Left colon (tissue), 2 donors: ENCODE data around the gene HUS1. TPM values are rescaled to one million over a fixed set of nuclear protein-coding genes. Genes with fewer than 3 reads are reported as not detected.
"Not testable (repeated sequence)": the region's sequence is repeated elsewhere in the genome, so short reads cannot be mapped to it uniquely, and the experiment has no call there.

ENCODE experiments used
- ATAC-seq: fragments of 200-7000 bp; cut with Tn5 transposase; one replicate; pipeline ENCODE4 v1.9.1; 2020; ENCODE audit warnings: mild to moderate bottlenecking, moderate library complexity
- DNase-seq, 2 donors: peaks; one replicate each; pipeline ENCODE4 v3.0.0-alpha.2; 2020
- intact Hi-C, 2 donors: fragments of 100-400 bp; cut with DNase I in 1 of 2; cut with micrococcal nuclease in 1 of 2; formaldehyde crosslinking; loops; one replicate each; pipeline versions ENCODE4 v1.11.2 to v1.14.0; 2022; cut with DNase I, micrococcal nuclease
- total RNA-seq, 2 donors: library from RNA; stranded (reverse); fragmentation: NEBNext Ultra II Directional; extraction: Animal tissue kit (Norgen Biotek cat#: 25700); gene quantifications; one replicate each; pipeline ENCODE4 v1.2.1, GENCODE V29; 2021
- donor health status: DM: no; HTN: no; CAD: no.
- donor health status: DM: yes; HTN: yes; CAD: no.

The HUS1 gene
- total RNA-seq, 2 donors from 2014 or later, result 38.7 to 41.0 TPM

- no peak for ATAC-seq
- intact Hi-C loops, result no loop called here
- DNase-seq, result no peak
These were observed 43.1 kb downstream of the HUS1 start for GRCh38 chr7:47936323-47936722.

- intact Hi-C loops, result no loop called here
- ATAC-seq (no peak), DNase-seq (no peak)
These were observed 44.1 kb downstream of the HUS1 start for GRCh38 chr7:47935336-47935735.

- DNase-seq, result no peak
- intact Hi-C loops, result no loop called here
- no peak for ATAC-seq
These were observed 44.6 kb downstream of the HUS1 start for GRCh38 chr7:47934831-47935230.

- no peak for ATAC-seq
- intact Hi-C loops, result no loop called here
- no peak for DNase-seq
These were observed 46.2 kb downstream of the HUS1 start for GRCh38 chr7:47933215-47933614.

- intact Hi-C loops, result no loop called here
- ATAC-seq (no peak), DNase-seq (no peak)
These were observed 46.9 kb downstream of the HUS1 start for GRCh38 chr7:47932466-47933037.

GRCh38 chr7:47932016-47932415, 47.4 kb downstream of the HUS1 start:
- ATAC-seq, result no peak
- intact Hi-C loops, result no loop called here

GRCh38 chr7:47931005-47932004, 48.1 kb downstream of the HUS1 start:
- ATAC-seq (no peak), DNase-seq (no peak)
- intact Hi-C loops, result no loop called here

More at GRCh38 chr7:47932016-47932415, 47.4 kb downstream of the HUS1 start:
- DNase-seq, result no peak

GRCh38 chr7:47924266-47924665, 55.1 kb downstream of the HUS1 start:
- no peak for DNase-seq
- intact Hi-C loops, result no loop called here
- no peak for ATAC-seq

GRCh38 chr7:47923081-47923875, 56.1 kb downstream of the HUS1 start:
- intact Hi-C loops, DNase-seq, ATAC-seq: not testable (repeated sequence)

- intact Hi-C loops, DNase-seq, ATAC-seq: not testable (repeated sequence)
These were observed 62.9 kb downstream of the HUS1 start for GRCh38 chr7:47916514-47916913.

- intact Hi-C loops, result no loop called here
- no peak for ATAC-seq
These were observed 63.8 kb downstream of the HUS1 start for GRCh38 chr7:47915616-47915976.

GRCh38 chr7:47914717-47915615, 64.4 kb downstream of the HUS1 start:
- ATAC-seq (no peak), DNase-seq (no peak)
- intact Hi-C loops, result no loop called here

More at GRCh38 chr7:47915616-47915976, 63.8 kb downstream of the HUS1 start:
- no peak for DNase-seq

Other genes with a start within 250 kb of the HUS1 start
- gene PKD1L1, start 31.1 kb downstream of the HUS1 start, total RNA-seq, result under 1 TPM; 0.56 to 0.82 TPM
- gene SUN3, start 49.5 kb upstream of the HUS1 start, total RNA-seq, result not detected
- not detected for gene C7orf57, start 55.9 kb upstream of the HUS1 start, total RNA-seq
- 10 to 100 TPM; 45.6 to 54.2 TPM for gene UPP1, start 109.7 kb upstream of the HUS1 start, total RNA-seq
- gene ABCA13, start 191.8 kb upstream of the HUS1 start, total RNA-seq, result under 1 TPM; 0.11 to 0.76 TPM